ENCODE data around the gene CACHD1. TPM values are rescaled to one million over a fixed set of nuclear protein-coding genes. Genes with fewer than 3 reads are reported as not detected.

CACHD1 gene
- polyA plus RNA-seq, 1 donor from 2014 or later: 12.7 TPM

- TF ChIP-seq REST (IDR thresholded peaks at IDR 0.05; ENCODE audit: borderline replicate concordance) (no peak), SMC3 (conservative IDR thresholded peaks at IDR 0.05; ENCODE audit: poor library complexity) (no peak)
Measured at GRCh38 chr1:64515427-64515826, 45.5 kb downstream of the CACHD1 start (continued).

DNA sequence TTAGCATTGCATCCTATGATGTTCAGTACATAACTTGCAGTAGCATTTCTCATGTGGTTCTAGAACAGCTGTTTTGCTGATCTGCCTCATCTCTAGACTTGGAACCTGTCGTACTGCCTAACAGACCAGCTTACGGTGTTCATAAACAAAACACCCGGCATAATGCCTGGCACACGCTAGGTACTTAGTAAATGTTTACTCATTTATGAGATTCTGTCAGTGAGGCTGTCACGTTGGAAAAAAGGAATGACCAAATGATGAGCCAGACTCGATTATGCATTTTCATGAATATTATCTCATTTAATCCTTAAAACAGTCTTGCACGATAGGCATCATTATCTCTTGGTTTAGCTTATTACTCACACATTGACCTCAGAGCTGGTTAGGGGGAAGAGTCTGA, 46.4 kb downstream of the CACHD1 start:
- Histone ChIP-seq H3K27me3 (ENCODE audit: insufficient read depth, low read depth, low read length) (no peaks in the 10 kb centered on the region), H3K79me2 (replicated peaks; ENCODE audit: insufficient read depth, low read length) (peaks cover 19% of the 10 kb centered on the region), H3K9me3 (ENCODE audit: low read length) (no peaks in the 10 kb centered on the region), H3K4me3 (ENCODE audit: low read length) (no peak overlapping the region), H4K20me1 (ENCODE audit: insufficient read depth) (no peaks in the 10 kb centered on the region), H3K27ac (ENCODE audit: low read length) (no peak overlapping the region), H2AFZ (ENCODE audit: low read depth, low read length) (no peak overlapping the region), H3K9me2 (ENCODE audit: insufficient read depth, low read length) (no peaks in the 10 kb centered on the region), H3K36me3 (ENCODE audit: insufficient read depth, low read length) (no peaks in the 10 kb centered on the region), H3K9ac (ENCODE audit: low read length) (no peak overlapping the region), H3K4me2 (ENCODE audit: low read length) (no peak overlapping the region), H3F3A (ENCODE audit: insufficient read depth, low read length, poor library complexity, severe bottlenecking) (no peaks in the 10 kb centered on the region)
- TF ChIP-seq EZH2 (IDR thresholded peaks at IDR 0.05; ENCODE audit: borderline replicate concordance, insufficient read depth, low read length, poor library complexity, severe bottlenecking): no peak
- no peak for TF ChIP-seq CTCF (IDR thresholded peaks at IDR 0.05; ENCODE audit: poor library complexity, severe bottlenecking)
- no peak for TF ChIP-seq EP300 (conservative IDR thresholded peaks at IDR 0.05; ENCODE audit: poor library complexity, severe bottlenecking)
- no peak for TF ChIP-seq RAD21 (conservative IDR thresholded peaks at IDR 0.05)
- TF ChIP-seq SMC3 (conservative IDR thresholded peaks at IDR 0.05; ENCODE audit: poor library complexity): no peak
- no peak for TF ChIP-seq REST (IDR thresholded peaks at IDR 0.05; ENCODE audit: borderline replicate concordance)
- no peak for TF ChIP-seq POLR2AphosphoS5 (IDR thresholded peaks at IDR 0.05)
- TF ChIP-seq MXI1 (conservative IDR thresholded peaks at IDR 0.05; ENCODE audit: poor library complexity, severe bottlenecking): no peak
- no peak for TF ChIP-seq TAF1 (IDR thresholded peaks at IDR 0.05; ENCODE audit: low read depth)

All from neural cell (in vitro differentiated cells).